NCI-H2029 (cell line): Measurements from ENCODE around the gene IL6R.
"Not testable (repeated sequence)": the region's sequence is repeated elsewhere in the genome, so short reads cannot be mapped to it uniquely, and the experiment has no call there.

ENCODE experiments used
- DNase-seq: peaks from one replicate; lab custom pipeline; 2025; lab: John Stamatoyannopoulos, UW

IL6R gene

GRCh38 chr1:154406886-154407197 lies 1.7 kb downstream of the IL6R start:
- no peak for DNase-seq

DNA sequence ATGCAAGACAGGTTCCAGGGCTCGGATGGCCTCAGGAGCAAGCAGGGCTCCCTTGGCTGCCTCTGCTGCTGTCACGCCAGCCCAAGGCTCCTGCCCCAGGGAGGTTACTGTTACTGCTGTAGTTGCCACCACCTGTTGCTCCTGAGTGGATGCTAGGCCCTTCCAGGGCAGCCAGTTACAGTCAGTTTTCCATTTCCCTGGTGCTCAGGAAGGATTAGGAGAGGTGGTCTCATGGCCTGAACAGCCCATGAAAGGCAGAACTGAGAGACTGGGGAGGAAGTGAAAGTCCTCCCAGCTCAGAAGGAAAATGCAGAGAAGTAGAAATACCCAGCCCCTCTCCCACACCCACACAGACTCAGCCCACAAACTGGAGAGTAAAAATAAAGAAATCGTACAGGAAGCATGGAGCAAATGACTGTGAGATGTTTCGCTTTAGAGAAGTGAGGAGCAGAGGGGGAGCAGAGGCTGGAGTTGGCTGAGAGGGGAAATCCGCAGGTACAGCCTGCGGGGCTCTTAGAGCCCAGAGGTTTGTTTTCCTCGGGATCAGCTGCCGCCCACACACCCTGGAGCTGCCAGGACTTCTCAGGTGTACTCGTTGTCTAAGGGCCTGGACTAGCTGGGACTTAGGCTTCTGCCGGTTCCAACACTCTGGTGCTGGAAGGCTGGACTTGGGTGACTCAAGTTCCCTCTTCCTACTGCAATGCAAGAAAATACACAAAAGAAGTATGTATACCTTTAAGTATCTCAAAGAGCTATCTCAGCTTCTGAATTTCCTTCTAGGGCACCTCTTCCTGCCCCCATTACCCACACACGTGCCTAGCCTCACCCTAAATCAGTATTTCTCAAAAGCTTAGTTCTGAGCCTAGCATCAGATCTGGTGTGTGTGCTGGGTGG lies 2.3 kb downstream of the IL6R start:
- DNase-seq: no peak

GRCh38 chr1:154408174-154408777 lies 3.1 kb downstream of the IL6R start:
- DNase-seq: no peak

DNA sequence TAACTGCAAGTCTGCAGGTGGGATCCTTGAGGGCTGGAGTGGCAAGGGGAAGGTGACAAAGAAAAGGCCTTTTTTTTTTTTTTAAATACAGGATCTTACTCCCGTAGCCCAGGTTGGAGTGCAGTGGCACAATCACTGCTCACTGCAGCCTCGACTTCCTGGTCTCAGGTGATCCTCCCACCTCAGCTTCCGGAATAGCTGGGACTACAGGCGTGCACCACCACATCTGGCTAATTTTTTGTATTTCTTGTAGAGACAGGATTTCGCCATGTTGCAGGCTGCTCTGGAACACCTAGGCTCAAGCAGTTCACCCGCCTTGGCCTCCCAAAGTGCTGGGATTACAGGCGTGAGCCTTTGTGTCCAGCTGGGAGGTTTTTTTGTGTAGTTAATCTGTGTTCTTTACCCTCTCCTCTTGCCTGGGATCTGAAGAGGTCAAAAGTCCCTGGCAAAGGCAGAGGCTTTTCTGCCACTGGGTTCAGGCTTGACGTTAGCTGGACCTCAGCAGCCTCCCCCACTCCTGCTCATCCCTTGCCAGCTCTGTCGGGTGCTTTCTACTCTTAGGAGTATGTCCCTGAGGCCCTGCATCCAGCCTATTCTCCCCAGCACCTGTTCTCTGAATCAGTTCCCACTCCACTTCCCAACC lies 5.2 kb downstream of the IL6R start:
- DNase-seq: no peak

DNA sequence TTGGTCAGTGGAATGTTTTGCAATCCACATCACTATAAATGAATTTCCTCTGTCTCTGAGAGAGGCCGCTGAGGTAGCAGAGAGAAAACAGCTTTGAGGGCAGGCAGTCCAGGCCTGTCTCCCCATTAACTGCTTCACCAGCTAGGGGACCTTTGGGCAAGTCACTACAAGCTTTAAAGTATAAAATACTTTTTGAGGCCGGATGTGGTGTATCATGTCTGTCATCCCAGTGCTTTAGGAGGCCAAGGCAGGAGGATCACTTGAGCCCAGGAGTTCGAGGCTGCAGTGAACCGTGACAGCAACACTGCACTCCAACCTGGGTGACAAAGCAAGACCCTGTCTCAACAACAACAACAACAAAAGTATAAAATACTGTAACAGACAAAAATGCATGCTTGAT lies 6.4 kb downstream of the IL6R start:
- no peak for DNase-seq

DNA sequence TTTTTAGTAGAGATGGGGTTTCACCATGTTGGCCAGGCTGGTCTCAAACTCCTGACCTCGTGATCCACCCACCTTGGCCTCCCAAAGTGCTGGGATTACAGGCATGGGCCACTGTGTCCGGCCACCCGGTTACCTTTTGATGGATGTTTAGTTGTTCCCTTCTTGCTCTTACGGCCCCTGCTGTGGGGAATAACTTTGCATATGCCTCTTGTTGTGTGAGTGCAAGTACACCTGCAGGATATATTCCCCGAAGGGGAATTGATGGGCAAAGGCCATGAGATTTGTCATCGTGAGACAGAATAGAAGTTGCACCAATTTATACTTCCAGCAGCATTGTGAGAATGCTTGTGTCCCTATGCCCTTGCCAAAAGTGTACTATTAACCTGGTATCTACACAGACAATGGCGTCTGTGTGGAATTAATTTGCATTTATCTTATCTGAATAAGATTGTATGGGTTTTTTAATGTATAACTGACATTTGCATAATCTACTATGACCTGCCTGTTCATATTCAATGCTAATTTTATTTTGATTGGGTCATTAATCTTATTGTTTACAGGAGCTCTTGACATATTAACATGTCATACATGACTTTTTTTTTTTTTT lies 8.1 kb downstream of the IL6R start:
- no peak for DNase-seq

GRCh38 chr1:154414606-154415005 lies 9.5 kb downstream of the IL6R start:
- no peak for DNase-seq

- no peak for DNase-seq
Measured at GRCh38 chr1:154416471-154417337, 11.6 kb downstream of the IL6R start.

DNA sequence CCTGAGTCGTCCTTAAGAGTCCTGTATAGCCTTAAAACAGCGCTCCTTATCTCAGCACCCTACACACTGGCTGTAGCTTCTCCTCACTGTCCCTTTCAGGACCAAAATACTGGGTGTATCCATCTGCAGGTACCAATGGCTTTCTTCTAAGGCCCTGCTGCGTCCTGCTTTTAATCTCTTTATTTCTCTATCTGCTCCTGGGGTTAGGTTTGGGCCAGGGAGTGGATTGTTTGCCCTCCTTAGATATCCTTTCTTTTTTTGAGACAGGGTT lies 12.1 kb downstream of the IL6R start:
- DNase-seq: no peak

GRCh38 chr1:154418062-154418921 lies 13.1 kb downstream of the IL6R start:
- DNase-seq: peak; percentile 94

DNA sequence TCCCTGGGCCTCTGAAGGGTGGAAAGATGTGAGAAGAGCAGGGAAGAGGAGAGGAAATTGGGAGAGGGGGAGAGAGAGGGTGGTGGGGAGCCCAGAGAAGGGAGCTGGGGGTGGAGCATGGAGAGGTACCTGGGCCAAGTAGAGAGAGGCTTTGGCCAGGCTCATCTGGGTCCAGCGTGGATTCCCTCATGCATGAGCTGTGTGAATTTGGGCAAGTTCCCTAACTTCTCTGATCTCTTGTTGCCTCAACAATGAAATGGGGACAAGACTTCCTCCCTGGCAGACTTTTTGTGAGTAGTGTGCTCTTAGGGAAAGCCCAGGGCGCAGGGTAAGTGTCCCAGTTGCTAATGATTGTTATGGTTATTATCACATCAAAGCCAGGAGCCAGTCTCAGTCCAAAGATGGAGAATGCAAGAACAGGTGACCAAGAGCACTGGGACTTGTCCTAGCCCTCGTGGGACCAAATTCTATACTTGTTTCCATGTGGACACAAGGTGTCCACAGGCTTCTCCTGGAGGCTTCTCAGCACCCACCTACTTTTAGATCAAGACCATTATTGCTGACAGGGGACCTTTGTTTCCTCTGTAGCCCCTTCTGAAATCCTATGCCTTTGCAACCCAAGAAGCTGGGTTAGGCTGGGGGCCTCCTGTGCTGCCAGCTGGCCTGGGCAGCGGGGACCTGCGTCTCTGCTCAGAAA lies 13.9 kb downstream of the IL6R start:
- DNase-seq: no peak

GRCh38 chr1:154419620-154420571 lies 14.8 kb downstream of the IL6R start:
- DNase-seq: peak; percentile 49

DNA sequence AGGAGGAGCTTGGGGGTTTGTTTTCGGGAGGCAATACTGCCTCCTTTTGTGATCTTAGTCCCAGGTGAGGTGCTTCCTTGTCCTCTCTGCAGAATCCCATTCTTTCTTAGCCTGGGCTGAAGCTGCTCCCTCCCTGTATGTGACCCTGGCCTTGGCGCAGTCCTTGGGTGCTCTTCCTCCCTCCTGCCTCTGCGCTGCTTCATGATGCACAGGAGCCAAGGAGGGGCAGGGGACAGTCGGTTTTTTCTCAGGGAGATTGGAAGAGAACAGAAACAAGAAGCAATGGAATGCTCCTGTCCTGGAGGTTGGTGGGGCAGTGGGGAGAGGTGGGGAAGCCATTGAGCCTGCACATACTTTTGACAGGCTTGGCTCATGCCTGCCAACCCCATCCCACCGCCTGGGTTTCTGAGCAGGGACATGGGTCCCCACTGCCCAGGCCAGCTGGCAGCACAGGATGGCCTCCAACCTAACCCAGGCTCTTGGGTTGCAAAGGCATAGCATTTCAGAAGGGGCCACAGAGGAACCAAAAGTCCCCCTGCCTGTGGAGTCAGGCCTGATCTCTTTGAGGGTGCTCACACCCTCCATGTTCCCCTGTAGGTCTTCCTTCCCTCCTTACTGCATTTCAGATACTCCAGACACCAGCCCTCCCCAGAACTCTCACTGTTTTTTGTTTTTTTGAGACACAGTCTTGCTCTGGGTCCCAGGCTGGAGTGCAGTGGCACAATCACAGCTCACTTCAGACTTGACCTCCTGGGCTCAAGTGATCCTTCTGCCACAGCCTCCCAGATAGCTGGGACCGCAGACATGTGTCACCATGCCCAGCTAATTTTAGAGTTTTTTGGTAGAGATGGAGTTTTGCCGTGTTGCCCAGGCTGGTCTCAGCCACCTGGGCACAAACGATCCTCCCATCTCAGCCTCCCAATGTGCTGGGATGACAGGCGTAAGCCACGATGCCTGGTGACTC lies 16.1 kb downstream of the IL6R start:
- no peak for DNase-seq

- DNase-seq: not testable (repeated sequence)
Measured at GRCh38 chr1:154422049-154422448, 16.9 kb downstream of the IL6R start.

GRCh38 chr1:154422521-154422920 lies 17.4 kb downstream of the IL6R start:
- DNase-seq: no peak

- no peak for DNase-seq
Measured at GRCh38 chr1:154423304-154423987, 18.3 kb downstream of the IL6R start.

DNA sequence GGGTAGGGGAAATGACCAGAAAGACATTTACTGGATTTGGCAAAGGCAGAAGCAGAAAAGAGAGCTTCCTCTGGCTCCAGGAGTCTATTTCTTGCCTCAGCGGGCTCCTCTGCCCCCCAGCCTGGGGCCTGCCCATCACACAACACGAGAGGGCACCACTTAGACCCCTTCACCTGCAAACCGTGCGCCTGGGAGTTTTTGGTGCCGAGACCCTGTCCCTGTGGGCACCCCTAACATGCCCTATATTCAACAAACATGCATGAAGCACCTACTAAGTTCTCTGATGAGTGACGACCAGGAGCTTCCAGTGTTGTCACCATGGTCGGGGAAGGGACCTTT lies 18.8 kb downstream of the IL6R start:
- DNase-seq: no peak

DNA sequence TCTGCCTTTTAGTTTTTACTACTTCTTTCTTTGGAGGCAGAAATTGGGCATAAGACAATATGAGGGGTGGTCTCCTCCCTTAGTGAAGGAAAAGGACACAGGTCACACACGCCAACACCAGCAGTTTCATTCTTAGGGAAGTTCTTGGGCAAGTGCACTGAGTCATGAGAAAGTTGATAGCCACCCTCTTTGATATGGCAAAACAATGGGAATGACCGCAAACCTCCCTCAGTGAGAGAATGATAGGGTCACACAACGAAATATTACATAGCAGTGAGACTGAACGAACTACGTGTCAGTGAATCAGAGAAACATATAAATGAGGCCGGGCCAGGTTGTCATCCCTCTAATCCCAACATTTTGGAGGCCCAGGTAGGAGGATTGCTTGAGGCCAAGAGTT lies 20.0 kb downstream of the IL6R start:
- DNase-seq: no peak
